HUES64 (cell line): Measurements from ENCODE around the gene RPS15.
A peak's percentile ranks its signal among the peaks of the same experiment; 100 is the strongest.
"Not testable (repeated sequence)": the region's sequence is repeated elsewhere in the genome, so short reads cannot be mapped to it uniquely, and the experiment has no call there.

Source experiments
- H3K27ac ChIP-seq: 2 replicates; pipeline ENCODE4 v1.7.0; 2013; ENCODE audit warnings: low read depth, low read length, inconsistent platforms
- H3K27me3 ChIP-seq: 2 replicates; pipeline ENCODE4 v1.6.1; 2013; ENCODE audit warnings: mild to moderate bottlenecking, low read length; ENCODE audit not compliant: insufficient read depth
- H3K36me3 ChIP-seq: 2 replicates; pipeline ENCODE4 v1.6.1; 2013; ENCODE audit warnings: mild to moderate bottlenecking, low read length; ENCODE audit not compliant: insufficient read depth
- H3K4me1 ChIP-seq: 2 replicates; pipeline ENCODE4 v1.6.1; 2013; ENCODE audit warnings: mild to moderate bottlenecking, low read length, moderate library complexity; ENCODE audit not compliant: insufficient read depth
- H3K4me3 ChIP-seq: 2 replicates; pipeline ENCODE4 v1.5.1; 2013; ENCODE audit warnings: mild to moderate bottlenecking, low read length, moderate library complexity
- H3K9ac ChIP-seq: 2 replicates; pipeline ENCODE4 v1.6.1; 2013; ENCODE audit warnings: mild to moderate bottlenecking, low read depth, low read length
- H3K9me3 ChIP-seq: 2 replicates; pipeline ENCODE4 v1.6.1; 2013; ENCODE audit warnings: low read depth, low read length; ENCODE audit not compliant: insufficient read depth
- WGBS: fragments of 150-250, 120-280 bp; methylation state at CpG from one replicate; pipeline ENCODE4 v1.1.7; 2013; ENCODE audit warnings: missing lambda C conversion rate; 5-methylcytosine and 5-hydroxymethylcytosine counted together

Gene RPS15

DNA sequence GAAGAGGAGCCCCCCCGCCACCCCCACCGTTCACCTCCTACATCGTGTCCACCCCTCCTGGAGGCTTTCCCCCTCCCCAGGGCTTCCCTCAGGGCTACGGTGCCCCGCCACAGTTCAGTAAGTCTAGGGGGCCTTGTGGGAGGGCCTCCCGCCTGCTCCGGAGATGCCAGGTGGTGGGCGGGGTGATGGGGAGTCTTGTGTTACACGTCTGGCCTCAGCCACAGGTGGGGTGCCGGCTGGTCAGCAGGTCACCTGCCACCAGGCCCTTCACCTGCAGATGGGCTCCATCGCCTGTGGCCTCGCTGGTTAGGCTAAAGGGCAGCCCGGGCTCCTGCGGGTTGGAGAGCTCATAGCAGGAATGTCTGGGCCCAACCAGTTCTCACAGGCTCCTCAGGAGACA lies 8.0 kb upstream of the RPS15 start:
- no peak overlapping the region for H3K27ac ChIP-seq
- no peaks in the 10 kb centered on the region for H3K9me3 ChIP-seq
- H3K4me1 ChIP-seq = no peaks in the 10 kb centered on the region
- H3K36me3 ChIP-seq = peaks cover 93% of the 10 kb centered on the region
- H3K27me3 ChIP-seq = no peaks in the 10 kb centered on the region
- H3K9ac ChIP-seq = no peak overlapping the region
- WGBS = 96% methylated on average over 13 of the region's 14 CpGs
- no peak overlapping the region for H3K4me3 ChIP-seq

GRCh38 chr19:1431759-1432506 lies 6.3 kb upstream of the RPS15 start:
- H3K4me3 ChIP-seq = no peak overlapping the region
- H3K4me1 ChIP-seq = no peaks in the 10 kb centered on the region
- WGBS = 96% methylated on average over 24 of the region's 24 CpGs
- H3K27ac ChIP-seq = no peak overlapping the region
- H3K9me3 ChIP-seq = no peaks in the 10 kb centered on the region
- H3K36me3 ChIP-seq = peaks cover 82% of the 10 kb centered on the region
- no peaks in the 10 kb centered on the region for H3K27me3 ChIP-seq
- H3K9ac ChIP-seq = no peak overlapping the region; the same call in 1 of the 2 replicates

DNA sequence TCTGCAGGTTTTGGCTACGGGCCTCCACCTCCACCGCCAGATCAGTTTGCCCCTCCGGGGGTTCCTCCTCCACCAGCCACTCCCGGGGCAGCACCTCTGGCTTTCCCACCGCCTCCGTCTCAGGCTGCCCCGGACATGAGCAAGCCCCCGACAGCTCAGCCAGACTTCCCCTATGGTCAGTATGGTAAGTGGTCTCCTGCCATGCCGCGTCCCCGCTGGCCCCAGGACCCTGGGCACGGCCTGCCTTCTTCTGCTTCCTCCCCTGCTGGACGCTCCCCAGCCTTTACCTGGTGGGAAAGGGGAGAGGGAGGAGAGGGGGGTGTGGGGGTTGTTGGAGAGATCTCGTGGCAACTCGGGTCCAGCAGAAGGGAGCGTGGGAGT lies 5.7 kb upstream of the RPS15 start:
- H3K27me3 ChIP-seq = no peaks in the 10 kb centered on the region
- WGBS = 97% methylated on average over 16 of the region's 16 CpGs
- no peaks in the 10 kb centered on the region for H3K9me3 ChIP-seq
- no peaks in the 10 kb centered on the region for H3K4me1 ChIP-seq
- no peak overlapping the region for H3K4me3 ChIP-seq
- no peak overlapping the region for H3K27ac ChIP-seq
- peaks cover 76% of the 10 kb centered on the region for H3K36me3 ChIP-seq
- H3K9ac ChIP-seq = no peak overlapping the region

DNA sequence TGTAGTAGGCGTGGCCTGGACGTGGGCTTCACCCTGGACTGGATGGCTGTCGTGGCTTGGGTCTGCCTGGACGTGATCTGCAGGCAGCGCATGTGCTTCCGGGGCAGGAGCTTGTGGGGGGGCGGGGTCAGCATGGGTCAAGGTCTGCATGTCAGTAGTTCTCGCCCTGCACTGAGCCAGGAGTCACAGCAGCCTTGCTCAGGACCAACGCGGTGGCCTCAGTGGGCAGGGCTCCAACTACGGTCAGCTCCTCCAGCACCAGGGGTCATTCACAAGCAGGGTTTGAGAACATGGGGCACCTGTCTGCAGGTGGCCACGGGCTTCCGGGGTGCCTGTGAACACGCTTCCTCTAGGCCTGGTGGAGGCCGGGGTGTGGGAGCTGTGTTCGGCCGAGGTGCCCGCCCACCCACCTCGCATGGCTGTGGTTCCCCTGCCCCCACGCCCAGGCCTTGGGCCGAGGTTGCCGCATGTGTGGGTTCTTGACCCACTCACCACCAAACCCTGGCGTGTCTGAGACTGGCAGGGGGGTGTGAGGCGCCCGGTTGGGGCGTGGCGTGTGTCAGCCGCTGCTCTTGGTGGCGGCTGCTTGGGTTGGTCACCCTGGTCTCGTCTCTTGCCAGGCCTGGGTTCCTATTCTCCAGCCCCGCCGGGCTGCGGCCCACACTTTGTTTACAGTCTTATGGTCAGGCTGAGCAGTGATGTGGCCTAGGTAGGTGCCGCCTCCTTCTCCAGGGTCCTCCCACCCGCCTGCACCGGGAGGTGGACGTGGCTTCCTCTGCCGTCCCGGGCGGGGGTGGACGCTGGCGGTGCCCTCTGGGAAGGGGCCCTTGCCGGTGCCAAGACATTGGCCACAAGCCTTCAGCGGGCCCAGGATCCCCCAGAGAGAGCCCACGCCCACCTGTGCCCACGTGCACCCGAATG lies 4.8 kb upstream of the RPS15 start:
- no peak overlapping the region for H3K9ac ChIP-seq
- no peaks in the 10 kb centered on the region for H3K9me3 ChIP-seq
- H3K27me3 ChIP-seq = no peaks in the 10 kb centered on the region
- H3K4me1 ChIP-seq = no peaks in the 10 kb centered on the region
- no peak overlapping the region for H3K27ac ChIP-seq
- no peak overlapping the region for H3K4me3 ChIP-seq
- H3K36me3 ChIP-seq = peaks cover 68% of the 10 kb centered on the region
- 95% methylated on average over 47 of the region's 47 CpGs for WGBS

DNA sequence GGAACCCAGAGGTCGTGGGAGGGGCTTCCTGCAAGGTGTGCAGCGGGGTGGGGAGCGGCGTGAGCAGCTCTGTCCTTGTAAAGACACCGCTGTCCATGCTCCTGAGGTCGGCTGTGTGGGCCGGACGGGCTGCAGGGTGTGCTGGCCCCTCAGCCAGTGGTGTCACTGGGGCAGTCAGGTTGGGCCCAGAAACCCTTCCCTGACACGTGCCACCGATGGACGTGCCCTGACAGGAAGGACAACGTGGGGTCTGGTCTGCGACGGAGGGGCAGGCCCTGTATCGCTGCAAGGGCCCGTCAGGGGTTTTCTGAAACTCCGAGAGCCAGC lies 4.2 kb upstream of the RPS15 start:
- Histone ChIP-seq H3K27ac (no peak overlapping the region), H3K36me3 (peaks cover 61% of the 10 kb centered on the region), H3K27me3 (no peaks in the 10 kb centered on the region), H3K4me3 (no peak overlapping the region), H3K4me1 (no peaks in the 10 kb centered on the region), H3K9ac (no peak overlapping the region), H3K9me3 (no peaks in the 10 kb centered on the region)
- WGBS = 95% methylated on average over 17 of the region's 17 CpGs

GRCh38 chr19:1434577-1435060 lies 3.6 kb upstream of the RPS15 start:
- no peaks in the 10 kb centered on the region for H3K27me3 ChIP-seq
- H3K9me3 ChIP-seq = no peaks in the 10 kb centered on the region
- H3K36me3 ChIP-seq = peaks cover 61% of the 10 kb centered on the region
- WGBS = 94% methylated on average over 38 of the region's 39 CpGs
- no peak overlapping the region for H3K4me3 ChIP-seq
- H3K4me1 ChIP-seq = no peaks in the 10 kb centered on the region; the same call in 1 of the 2 replicates
- no peak overlapping the region for H3K9ac ChIP-seq
- no peak overlapping the region for H3K27ac ChIP-seq

GRCh38 chr19:1435378-1435989 lies 2.7 kb upstream of the RPS15 start:
- Histone ChIP-seq H3K4me1 (no peaks in the 10 kb centered on the region; the same call in 1 of the 2 replicates), H3K27me3 (no peaks in the 10 kb centered on the region), H3K4me3 (no peak overlapping the region), H3K27ac (no peak overlapping the region), H3K36me3 (peaks cover 63% of the 10 kb centered on the region), H3K9me3 (no peaks in the 10 kb centered on the region), H3K9ac (no peak overlapping the region)
- 90% methylated on average over 21 of the region's 21 CpGs for WGBS

DNA sequence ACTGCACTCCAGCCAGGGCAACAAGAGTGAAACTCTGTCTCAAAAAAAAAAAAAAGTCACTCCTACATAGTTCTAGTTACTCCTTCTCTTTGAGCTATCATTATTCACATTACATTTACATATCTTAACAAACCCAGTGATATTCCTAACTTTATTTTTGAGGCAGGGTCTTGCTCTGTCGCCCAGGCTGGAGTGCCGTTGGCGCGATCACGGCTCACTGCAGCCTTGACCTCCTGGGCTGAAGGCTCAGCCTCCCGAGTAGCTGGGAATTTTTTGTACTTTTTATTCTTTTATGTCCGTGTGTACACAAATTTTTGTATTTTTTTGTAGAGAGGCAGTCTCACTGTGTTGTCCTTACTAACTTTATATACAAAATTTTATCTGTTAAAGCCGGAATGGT lies 587 bp upstream of the RPS15 start:
- Histone ChIP-seq H3K9me3 (no peaks in the 10 kb centered on the region), H3K4me1 (no peaks in the 10 kb centered on the region; the same call in 1 of the 2 replicates), H3K9ac (no peak overlapping the region), H3K27ac (no peak overlapping the region), H3K27me3 (no peaks in the 10 kb centered on the region), H3K4me3 (peak overlapping the region; percentile 60; the same call in 1 of the 2 replicates), H3K36me3 (peaks cover 66% of the 10 kb centered on the region)
- 92% methylated on average over 8 of the region's 8 CpGs for WGBS

DNA sequence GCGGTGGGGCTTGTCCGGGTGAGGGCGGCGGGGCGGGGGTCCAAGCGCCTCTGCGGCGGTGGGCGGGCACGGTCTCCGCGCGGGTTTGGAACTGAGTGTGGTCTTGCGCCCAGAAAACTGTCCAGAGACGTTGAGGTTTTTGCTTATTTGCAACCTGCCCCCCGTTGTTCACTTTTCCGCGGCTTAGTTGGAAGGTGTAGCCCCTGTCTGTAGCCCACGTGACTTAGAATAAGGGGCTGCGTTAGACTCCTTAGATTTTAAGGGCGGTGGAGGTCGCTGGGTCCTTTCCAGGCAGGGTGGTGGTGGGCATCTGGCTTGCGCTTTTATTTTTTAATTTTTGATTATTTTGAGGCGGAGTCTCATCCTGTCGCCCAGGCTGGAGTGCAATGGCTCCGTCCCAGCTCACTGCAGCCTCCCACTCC lies 748 bp downstream of the RPS15 start:
- under 1% methylated on average over 26 of the region's 26 CpGs for WGBS
- H3K27ac ChIP-seq = peak overlapping the region; percentile 88
- H3K27me3 ChIP-seq = no peaks in the 10 kb centered on the region
- H3K4me3 ChIP-seq = peak overlapping the region; percentile 60
- H3K9ac ChIP-seq = peak overlapping the region; percentile 98
- peaks cover 56% of the 10 kb centered on the region for H3K36me3 ChIP-seq
- no peaks in the 10 kb centered on the region for H3K9me3 ChIP-seq
- no peaks in the 10 kb centered on the region; the same call in 1 of the 2 replicates for H3K4me1 ChIP-seq

- 84% methylated on average over 57 of the region's 57 CpGs for WGBS
- H3K27me3 ChIP-seq, H3K9me3 ChIP-seq, H3K4me1 ChIP-seq: not testable (repeated sequence)
- H3K27ac ChIP-seq = peak overlapping the region; percentile 49; the same call in 1 of the 2 replicates
- H3K36me3 ChIP-seq = peaks cover 48% of the 10 kb centered on the region
- peak overlapping the region; percentile 98 for H3K9ac ChIP-seq
- H3K4me3 ChIP-seq = peak overlapping the region; percentile 60
Measured at GRCh38 chr19:1439525-1440417, 1.6 kb downstream of the RPS15 start.
